ENCODE results near the gene RAB14.
"Not testable (repeated sequence)": the region's sequence is repeated elsewhere in the genome, so short reads cannot be mapped to it uniquely, and the experiment has no call there.

Gene RAB14

DNA sequence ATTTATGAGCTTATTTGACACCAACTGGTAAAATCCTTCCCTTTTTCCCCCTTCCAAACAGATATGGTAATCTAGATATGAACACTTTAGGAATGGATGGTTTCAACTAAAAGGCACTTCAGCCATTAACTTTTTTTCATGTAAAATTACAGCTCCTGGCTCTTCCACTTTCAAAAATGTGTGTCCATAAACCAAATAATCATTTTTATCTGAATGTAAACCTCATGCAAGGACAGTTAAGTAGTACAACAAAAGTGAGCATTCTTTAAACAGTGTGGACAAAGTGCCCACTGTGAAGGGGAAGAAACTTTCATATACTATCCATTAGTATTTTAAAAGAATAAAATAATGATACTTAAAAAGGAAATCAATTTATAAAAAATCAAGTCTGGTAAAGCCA is 17.2 kb downstream of the RAB14 start:
- TF ChIP-seq, protein P1, sequence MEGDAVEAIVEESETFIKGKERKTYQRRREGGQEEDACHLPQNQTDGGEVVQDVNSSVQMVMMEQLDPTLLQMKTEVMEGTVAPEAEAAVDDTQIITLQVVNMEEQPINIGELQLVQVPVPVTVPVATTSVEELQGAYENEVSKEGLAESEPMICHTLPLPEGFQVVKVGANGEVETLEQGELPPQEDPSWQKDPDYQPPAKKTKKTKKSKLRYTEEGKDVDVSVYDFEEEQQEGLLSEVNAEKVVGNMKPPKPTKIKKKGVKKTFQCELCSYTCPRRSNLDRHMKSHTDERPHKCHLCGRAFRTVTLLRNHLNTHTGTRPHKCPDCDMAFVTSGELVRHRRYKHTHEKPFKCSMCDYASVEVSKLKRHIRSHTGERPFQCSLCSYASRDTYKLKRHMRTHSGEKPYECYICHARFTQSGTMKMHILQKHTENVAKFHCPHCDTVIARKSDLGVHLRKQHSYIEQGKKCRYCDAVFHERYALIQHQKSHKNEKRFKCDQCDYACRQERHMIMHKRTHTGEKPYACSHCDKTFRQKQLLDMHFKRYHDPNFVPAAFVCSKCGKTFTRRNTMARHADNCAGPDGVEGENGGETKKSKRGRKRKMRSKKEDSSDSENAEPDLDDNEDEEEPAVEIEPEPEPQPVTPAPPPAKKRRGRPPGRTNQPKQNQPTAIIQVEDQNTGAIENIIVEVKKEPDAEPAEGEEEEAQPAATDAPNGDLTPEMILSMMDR (IDR thresholded peaks at IDR 0.05; ENCODE audit: low read depth, low read length): no peak
- no peak overlapping the region for H3K4me3 ChIP-seq (ENCODE audit: low read depth, low read length)

DNA sequence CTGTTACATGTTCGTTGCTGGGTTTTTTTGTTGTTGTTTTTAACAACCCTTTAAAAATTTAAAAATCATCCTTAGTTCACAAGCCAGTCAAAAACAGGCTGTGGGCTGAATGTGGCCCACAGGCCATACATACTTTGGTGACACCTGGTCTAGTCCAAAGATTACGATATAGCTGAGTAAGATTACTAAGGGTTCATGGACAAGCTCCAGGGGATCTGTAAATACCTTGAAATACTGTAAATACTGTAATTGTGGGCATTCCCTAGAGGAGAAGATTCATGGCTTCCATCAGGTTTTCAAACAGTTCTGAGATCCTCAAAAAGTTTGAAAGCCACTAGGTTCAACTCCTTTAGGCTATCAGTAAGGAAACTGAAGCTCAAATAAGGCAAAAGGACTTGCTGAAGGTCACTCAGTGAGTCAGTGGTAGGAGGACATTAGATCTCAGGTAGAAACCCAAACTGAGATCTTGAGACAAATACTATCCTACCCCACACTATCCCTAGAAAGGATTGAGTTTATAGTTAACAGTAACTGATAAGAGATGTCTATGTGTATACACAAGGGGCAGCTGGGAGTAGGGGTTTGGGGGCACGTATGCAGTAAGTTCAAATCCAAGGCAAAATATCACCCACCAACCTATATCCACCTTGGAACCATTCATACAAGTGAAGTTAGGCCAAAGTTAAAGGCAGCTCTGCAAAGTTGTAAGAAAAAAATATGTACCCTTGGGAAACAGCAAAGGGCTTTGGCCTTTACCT is 17.8 kb downstream of the RAB14 start:
- H3K4me3 ChIP-seq (ENCODE audit: low read depth, low read length): no peak overlapping the region
- TF ChIP-seq, protein P1 (IDR thresholded peaks at IDR 0.05; ENCODE audit: low read depth, low read length): no peak

DNA sequence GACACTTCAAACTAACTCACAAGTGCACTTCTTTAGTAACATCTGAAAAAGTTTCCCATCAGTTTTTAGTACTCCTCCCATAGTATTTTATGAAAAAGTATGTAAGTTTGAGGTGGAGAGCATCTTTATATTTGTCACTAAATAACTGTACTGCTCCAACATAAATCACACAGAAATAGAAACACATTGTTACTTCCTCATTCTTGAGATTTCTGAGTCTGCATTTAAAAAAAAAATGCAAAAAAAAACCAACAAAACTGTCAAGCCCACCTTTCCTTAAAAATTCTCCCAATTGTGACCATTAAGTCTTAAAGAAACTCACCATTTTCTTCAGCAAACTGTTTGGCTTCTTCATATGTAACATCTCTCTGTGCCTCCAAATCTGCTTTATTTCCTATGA is 18.7 kb downstream of the RAB14 start:
- TF ChIP-seq, protein P1 (IDR thresholded peaks at IDR 0.05; ENCODE audit: low read depth, low read length): no peak
- H3K4me3 ChIP-seq (ENCODE audit: low read depth, low read length): no peak overlapping the region

- TF ChIP-seq, protein P1 (IDR thresholded peaks at IDR 0.05; ENCODE audit: low read depth, low read length): no peak
- no peak overlapping the region for H3K4me3 ChIP-seq (ENCODE audit: low read depth, low read length)
Observed at GRCh38 chr9:121182101-121182836, 19.4 kb downstream of the RAB14 start.

DNA sequence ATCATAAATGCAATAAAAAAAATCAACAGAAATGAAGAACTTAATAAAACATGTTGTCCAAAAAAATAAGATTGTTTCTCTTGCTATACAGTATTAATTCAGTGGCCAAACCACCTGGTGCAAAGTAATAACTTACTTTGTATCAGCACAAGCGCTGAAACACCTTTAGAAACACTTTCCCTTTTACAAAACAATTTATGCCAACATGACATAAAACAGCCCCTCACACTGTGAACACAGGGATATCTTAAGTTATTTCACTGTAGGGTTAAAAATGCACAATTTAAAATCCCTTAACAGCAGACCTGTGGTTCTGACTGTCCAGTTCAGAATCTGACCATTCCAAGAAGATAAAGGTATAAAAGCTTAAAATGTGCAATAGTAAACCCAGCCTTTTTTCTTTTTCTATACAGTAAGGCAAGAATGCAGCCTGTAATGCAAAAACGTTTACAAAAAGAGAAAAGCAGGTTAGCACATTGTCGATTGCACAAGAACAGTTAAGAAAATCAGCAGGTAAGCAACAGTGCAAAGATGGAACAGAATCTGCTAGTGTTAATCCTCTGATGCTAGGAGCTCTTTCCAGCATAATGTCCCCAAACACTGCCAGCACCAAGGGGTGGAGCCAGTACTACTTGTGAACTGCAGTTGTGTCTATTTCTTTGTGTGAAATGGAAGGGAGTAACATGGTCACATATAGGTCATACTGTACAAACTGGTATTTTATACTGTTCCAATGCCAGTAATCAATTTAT is 21.6 kb downstream of the RAB14 start:
- no peak overlapping the region for H3K4me3 ChIP-seq (ENCODE audit: low read depth, low read length)
- TF ChIP-seq, protein P1 (IDR thresholded peaks at IDR 0.05; ENCODE audit: low read depth, low read length): no peak

- not testable (repeated sequence) for H3K4me3 ChIP-seq (ENCODE audit: low read depth, low read length)
Observed at GRCh38 chr9:121179373-121179721, 22.3 kb downstream of the RAB14 start.

DNA sequence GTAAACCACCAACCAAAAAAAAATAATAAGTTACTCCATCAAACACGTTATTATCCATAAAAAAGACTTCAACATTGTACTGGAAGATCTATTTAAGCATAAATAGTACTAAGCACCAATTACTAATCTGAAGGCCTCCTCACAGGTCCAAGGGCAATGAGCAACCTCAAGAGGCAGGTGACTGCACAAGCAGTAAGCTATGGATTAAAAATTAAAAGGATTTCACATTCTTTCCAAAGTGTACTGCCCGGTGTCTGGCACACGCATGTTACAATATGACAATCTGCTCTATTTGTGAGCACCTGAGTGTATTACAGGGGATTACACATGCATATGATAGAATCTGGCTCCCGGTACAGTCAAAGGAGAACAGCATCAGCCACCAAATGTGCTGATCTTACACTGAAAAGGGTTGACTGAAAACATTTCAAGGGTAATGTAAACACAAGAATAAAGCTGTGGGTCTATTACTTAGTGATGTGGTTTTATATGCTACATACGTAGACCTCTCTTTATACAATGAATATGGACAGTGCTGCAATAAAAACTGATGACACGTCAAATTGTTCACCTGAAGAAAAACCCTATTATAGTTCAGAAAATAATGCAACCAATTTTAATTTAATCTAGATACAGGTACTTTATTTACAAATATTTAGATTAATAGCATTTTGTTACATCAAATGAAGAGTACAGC is 22.8 kb downstream of the RAB14 start:
- TF ChIP-seq, protein P1 (IDR thresholded peaks at IDR 0.05; ENCODE audit: low read depth, low read length): no peak
- no peak overlapping the region for H3K4me3 ChIP-seq (ENCODE audit: low read depth, low read length)

All from WI38 (cell line).